ENCODE data around the gene YARS1. TPM values are rescaled to one million over a fixed set of nuclear protein-coding genes. Genes with fewer than 3 reads are reported as not detected.
A peak's percentile ranks its signal among the peaks of the same experiment; 100 is the strongest.

YARS1 gene
- total RNA-seq, 1 experiment from 2014 or later: 180 TPM

- POLR2A ChIA-PET (ENCODE audit: unreplicated experiment): interaction anchor here (0.5 to 0.8 kb wide), 3 partner anchors 10 to 31 kb away, joined by 5 to 21 read pairs (median 6); no protein-coding TSS in a partner anchor
- CTCF ChIA-PET: interaction anchor here (1.1 kb wide), 1 partner anchor 48 kb away, joined by 8 read pairs; no protein-coding TSS in a partner anchor
These were observed 57.6 kb downstream of the YARS1 start for GRCh38 chr1:32759521-32759981.

GRCh38 chr1:32758795-32759430 is 58.2 kb downstream of the YARS1 start:
- intact Hi-C loops (cut with micrococcal nuclease; ENCODE audit: unreplicated experiment): loop anchor here (2.0 kb wide), 1 partner anchor 14 kb away; no protein-coding TSS in a partner anchor
- POLR2A ChIA-PET (ENCODE audit: unreplicated experiment): interaction anchor here (0.5 to 0.8 kb wide), 3 partner anchors 10 to 16 kb away, joined by 5 to 21 read pairs (median 7); no protein-coding TSS in a partner anchor
- H3K4me3 ChIP-seq: peak overlapping the region; percentile 60; the same call in 1 of the 2 replicates
- H4K20me1 ChIP-seq (ENCODE audit: insufficient read depth): no peaks in the 10 kb centered on the region; the same call in 1 of the 2 replicates
- TF ChIP-seq CTCF (conservative IDR thresholded peaks at IDR 0.05): no peak
- H3K79me2 ChIP-seq (ENCODE audit: low read depth): peaks cover 90% of the 10 kb centered on the region
- no peaks in the 10 kb centered on the region for H3K9me3 ChIP-seq (ENCODE audit: insufficient read depth, low read depth)
- DNase-seq: no peak
- CTCF ChIA-PET: interaction anchor here (1.1 to 1.2 kb wide), 2 partner anchors 46 to 47 kb away, joined by 5 to 8 read pairs; no protein-coding TSS in a partner anchor
- H3K4me2 ChIP-seq: peak overlapping the region; percentile 99
- H2AFZ ChIP-seq: no peak overlapping the region
- no peaks in the 10 kb centered on the region for H3K27me3 ChIP-seq (ENCODE audit: insufficient read depth, low read depth)
- no TSS peak for BruUV-seq (replicated peaks)
- no peaks in the 10 kb centered on the region; the same call in 1 of the 2 replicates for H3K36me3 ChIP-seq (ENCODE audit: low read depth)
- H3K4me1 ChIP-seq (replicated peaks; ENCODE audit: insufficient read depth): peaks cover 83% of the 10 kb centered on the region
- no peaks in the 10 kb centered on the region for H3K9me2 ChIP-seq (ENCODE audit: insufficient read depth)
- peaks cover 82% of the 10 kb centered on the region for H3F3A ChIP-seq (ENCODE audit: insufficient read depth, low read depth)
- H3K27ac ChIP-seq: peak overlapping the region; percentile 99

More at GRCh38 chr1:32759521-32759981, 57.6 kb downstream of the YARS1 start:
- Histone ChIP-seq H4K20me1 (ENCODE audit: insufficient read depth) (no peaks in the 10 kb centered on the region), H3K27ac (peak overlapping the region; percentile 99), H3K4me2 (peak overlapping the region; percentile 99), H3F3A (ENCODE audit: insufficient read depth, low read depth) (peaks cover 83% of the 10 kb centered on the region), H3K4me3 (peak overlapping the region; percentile 60), H3K4me1 (replicated peaks; ENCODE audit: insufficient read depth) (peaks cover 89% of the 10 kb centered on the region), H3K36me3 (ENCODE audit: low read depth) (no peaks in the 10 kb centered on the region; the same call in 1 of the 2 replicates), H3K79me2 (ENCODE audit: low read depth) (peaks cover 90% of the 10 kb centered on the region), H3K9me2 (ENCODE audit: insufficient read depth) (no peaks in the 10 kb centered on the region), H2AFZ (no peak overlapping the region), H3K9me3 (ENCODE audit: insufficient read depth, low read depth) (no peaks in the 10 kb centered on the region), H3K27me3 (ENCODE audit: insufficient read depth, low read depth) (no peaks in the 10 kb centered on the region)
- peak; percentile 85 to 89 for DNase-seq
- intact Hi-C loops (cut with micrococcal nuclease; ENCODE audit: unreplicated experiment): loop anchor here (2.0 kb wide), 1 partner anchor 13 kb away; no protein-coding TSS in a partner anchor
- no peak for TF ChIP-seq EZH2 (IDR thresholded peaks at IDR 0.05; ENCODE audit: low read depth)
- TF ChIP-seq CTCF (conservative IDR thresholded peaks at IDR 0.05): no peak
- BruUV-seq (replicated peaks): TSS peak; percentile 12

DNA sequence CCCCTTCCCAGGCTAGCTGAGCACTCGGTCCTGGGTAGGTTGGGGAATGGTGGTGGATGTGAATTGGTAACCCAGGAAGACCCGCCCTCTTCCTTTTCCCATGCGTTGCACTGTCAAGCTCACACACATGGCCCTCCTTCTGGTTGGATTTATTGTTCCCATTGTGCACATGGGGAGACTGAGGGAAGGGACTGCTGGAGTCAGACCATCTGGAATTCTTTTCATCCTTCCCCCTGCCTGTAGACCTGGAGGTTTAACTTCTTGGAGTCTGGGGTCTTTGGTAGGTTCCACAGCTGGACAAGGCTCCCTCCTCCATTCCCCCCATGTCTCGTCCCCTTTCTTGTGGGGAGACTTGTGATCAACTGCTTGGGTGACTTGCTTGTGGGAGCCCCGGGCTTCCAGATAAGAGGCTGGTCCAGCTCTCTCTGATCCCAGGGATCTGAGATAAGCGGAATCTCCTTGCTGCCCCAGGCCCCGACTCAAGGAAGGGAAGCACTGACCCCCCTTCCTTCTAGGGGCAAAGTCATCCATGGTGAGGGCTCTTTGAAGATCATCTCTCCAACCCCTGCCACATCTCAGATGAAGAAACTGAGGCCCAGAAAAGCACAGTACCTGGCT is 58.9 kb downstream of the YARS1 start:
- Histone ChIP-seq H3K79me2 (ENCODE audit: low read depth) (peaks cover 84% of the 10 kb centered on the region), H3K4me2 (peak overlapping the region; percentile 99)
- CTCF ChIA-PET: interaction anchor here (1.2 kb wide), 1 partner anchor 46 kb away, joined by 5 read pairs; no protein-coding TSS in a partner anchor

More for the DNA sequence above, 58.9 kb downstream of the YARS1 start:
- BruUV-seq (replicated peaks): no TSS peak
- peak overlapping the region; percentile 99 for H3K27ac ChIP-seq
- no peaks in the 10 kb centered on the region; the same call in 1 of the 2 replicates for H3K36me3 ChIP-seq (ENCODE audit: low read depth)
- H3K4me1 ChIP-seq (replicated peaks; ENCODE audit: insufficient read depth): peaks cover 80% of the 10 kb centered on the region
- no peak for DNase-seq
- H4K20me1 ChIP-seq (ENCODE audit: insufficient read depth): no peaks in the 10 kb centered on the region; the same call in 1 of the 2 replicates
- intact Hi-C loops (cut with micrococcal nuclease; ENCODE audit: unreplicated experiment): loop anchor here (2.0 kb wide), 1 partner anchor 15 kb away; no protein-coding TSS in a partner anchor
- no peaks in the 10 kb centered on the region for H3K9me3 ChIP-seq (ENCODE audit: insufficient read depth, low read depth)
- POLR2A ChIA-PET (ENCODE audit: unreplicated experiment): interaction anchor here (0.6 kb wide), 2 partner anchors 11 to 1604 kb away, joined by 3 to 7 read pairs; no protein-coding TSS in a partner anchor
- no peaks in the 10 kb centered on the region for H3K9me2 ChIP-seq (ENCODE audit: insufficient read depth)
- no peaks in the 10 kb centered on the region for H3K27me3 ChIP-seq (ENCODE audit: insufficient read depth, low read depth)
- peak overlapping the region; percentile 60; the same call in 1 of the 2 replicates for H3K4me3 ChIP-seq
- no peak overlapping the region for H2AFZ ChIP-seq
- H3F3A ChIP-seq (ENCODE audit: insufficient read depth, low read depth): peaks cover 79% of the 10 kb centered on the region
- TF ChIP-seq CTCF (conservative IDR thresholded peaks at IDR 0.05): no peak
- no peak for TF ChIP-seq EZH2 (IDR thresholded peaks at IDR 0.05; ENCODE audit: low read depth)

Measured in PC-9 (cell line).